HG02840 (cell line): ENCODE results near the gene CDC42.
"Not testable (repeated sequence)": the region's sequence is repeated elsewhere in the genome, so short reads cannot be mapped to it uniquely, and the experiment has no call there.

Source experiments
- ATAC-seq: cut with Tn5 transposase; IDR thresholded peaks from one replicate; pipeline ENCODE4 v1.9.1; 2021; ENCODE audit warnings: mild to moderate bottlenecking, moderate library complexity, moderate number of reproducible peaks; ENCODE audit not compliant: unreplicated experiment, low FRiP score

The CDC42 gene

DNA sequence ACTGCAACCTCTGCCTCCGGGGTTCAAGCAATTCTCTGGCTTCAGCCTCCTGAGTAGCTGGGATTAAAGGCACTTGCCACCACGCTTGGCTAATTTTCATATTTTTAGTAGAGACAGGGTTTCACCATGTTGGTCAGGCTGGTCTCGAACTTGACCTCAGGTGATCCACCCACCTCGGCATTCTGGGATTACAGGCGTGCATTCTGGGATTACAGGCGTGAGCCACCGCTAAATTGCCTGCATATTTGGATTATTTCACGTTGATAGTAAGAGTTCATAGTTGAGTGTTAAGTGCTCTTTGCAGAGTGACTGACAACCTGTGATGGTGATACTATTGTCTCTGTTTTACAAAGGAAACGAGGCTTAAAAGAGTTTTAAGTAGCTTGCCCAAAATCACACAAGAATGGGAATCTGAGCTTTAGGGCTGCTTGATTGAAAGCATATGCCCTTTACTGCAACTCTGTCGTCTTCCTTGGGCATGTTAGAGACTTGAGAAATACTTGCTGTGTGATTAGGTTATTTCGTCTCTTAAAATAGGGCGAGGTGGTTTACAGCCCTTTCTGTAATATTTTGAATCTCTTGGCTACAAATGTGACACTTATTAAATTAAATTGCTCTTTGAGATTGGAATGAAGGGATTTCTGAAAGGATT is 12.4 kb downstream of the CDC42 start:
- no peak for ATAC-seq

- no peak for ATAC-seq
These were observed 19.0 kb downstream of the CDC42 start for GRCh38 chr1:22071511-22071910.

- ATAC-seq, result no peak
These were observed 22.3 kb downstream of the CDC42 start for GRCh38 chr1:22074803-22075202.

DNA sequence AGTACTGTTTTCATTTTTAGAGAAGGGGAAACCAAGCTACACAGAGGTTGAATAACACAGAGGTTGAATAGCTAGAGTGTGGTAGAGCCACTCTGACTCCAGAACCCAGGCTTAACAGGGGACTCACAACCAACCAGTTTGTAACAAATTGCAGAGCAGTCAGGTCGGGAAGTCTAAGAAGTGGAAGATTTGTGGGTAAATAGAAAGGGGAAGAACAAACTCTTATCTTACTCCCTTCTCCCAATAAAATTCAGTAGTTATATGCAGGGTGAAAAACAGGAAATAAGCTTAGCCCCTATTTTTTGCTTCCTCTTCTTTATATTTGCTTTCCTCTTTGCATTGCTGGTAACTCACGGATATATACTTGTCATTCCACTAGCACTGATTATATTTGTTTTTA is 23.2 kb downstream of the CDC42 start:
- no peak for ATAC-seq

GRCh38 chr1:22076346-22076745 is 23.8 kb downstream of the CDC42 start:
- ATAC-seq, result no peak

- ATAC-seq, result no peak
These were observed 25.2 kb downstream of the CDC42 start for GRCh38 chr1:22077728-22078127.

DNA sequence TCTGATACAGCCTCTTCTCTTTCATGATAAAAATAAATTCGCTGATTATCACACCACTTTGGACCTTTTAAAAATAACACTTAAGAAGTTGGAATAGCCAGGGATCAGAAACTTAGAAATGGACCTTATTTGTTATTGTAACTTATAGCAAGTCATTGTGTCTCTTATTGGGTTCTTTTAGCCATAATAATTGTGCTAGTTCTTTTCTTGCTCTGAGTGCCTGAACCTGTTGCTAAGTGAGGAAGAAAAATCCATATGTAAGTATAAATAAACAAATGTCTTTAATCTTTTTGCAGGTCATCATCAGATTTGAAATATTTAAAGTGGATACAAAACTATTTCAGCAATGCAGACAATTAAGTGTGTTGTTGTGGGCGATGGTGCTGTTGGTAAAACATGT is 25.6 kb downstream of the CDC42 start:
- ATAC-seq, result no peak

- ATAC-seq, result no peak
These were observed 27.7 kb downstream of the CDC42 start for GRCh38 chr1:22080191-22080590.

DNA sequence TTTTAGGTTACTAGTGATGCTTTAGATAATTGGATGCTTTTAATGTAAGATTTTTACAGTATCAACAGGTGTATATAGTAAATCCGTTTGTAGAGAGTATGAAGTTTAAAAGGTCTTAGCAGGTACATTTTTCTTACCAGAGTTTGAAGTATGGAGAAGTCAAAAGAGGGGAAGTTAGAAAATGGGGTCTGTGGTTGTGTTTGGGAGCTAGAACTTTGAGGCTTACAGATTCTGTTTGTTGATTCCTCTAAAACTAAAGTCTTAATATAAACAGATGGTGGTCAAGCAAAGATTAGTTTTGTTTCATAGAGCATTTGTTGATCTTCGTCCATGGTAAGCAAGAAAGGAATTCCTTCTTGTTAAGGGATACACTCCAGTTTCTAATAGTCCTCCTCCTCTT is 35.8 kb downstream of the CDC42 start:
- no peak for ATAC-seq

DNA sequence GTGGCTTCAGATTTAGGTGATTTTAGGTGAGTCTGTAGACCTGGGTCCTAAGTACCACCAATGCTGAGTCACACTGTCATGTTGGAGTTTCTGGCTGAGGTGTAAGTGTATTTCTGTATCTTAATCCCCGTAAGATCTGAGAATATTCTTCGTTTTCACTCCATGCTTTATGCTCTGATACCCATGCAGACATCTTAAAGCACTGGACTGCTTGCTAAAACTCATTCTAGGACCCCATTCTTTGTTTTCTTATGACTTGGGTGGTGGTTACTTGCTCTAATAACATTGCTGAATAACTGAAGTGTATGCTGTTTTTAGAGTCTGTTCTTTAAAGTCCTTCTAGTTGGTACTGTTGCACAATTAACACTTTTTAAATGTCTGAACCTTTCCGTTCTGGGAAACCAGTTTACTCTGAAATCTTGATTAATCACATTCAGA is 36.6 kb downstream of the CDC42 start:
- ATAC-seq, result no peak

DNA sequence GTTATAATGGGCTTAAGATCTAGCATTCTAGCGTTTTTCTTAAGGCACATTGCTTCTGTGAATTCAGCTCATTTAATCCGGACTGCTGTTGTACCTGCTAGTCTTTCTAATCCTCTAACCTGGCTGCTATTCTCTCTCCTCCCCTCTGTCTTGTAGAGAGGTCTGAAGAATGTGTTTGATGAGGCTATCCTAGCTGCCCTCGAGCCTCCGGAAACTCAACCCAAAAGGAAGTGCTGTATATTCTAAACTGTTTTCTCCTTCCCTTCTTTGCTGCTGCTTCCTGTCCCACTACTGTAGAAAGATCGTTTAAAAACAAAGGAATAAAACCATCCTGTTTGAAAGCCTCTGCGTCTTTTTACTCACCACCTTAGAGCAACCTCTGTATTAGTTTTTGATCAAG is 37.3 kb downstream of the CDC42 start:
- no peak for ATAC-seq

GRCh38 chr1:22090867-22091266 is 38.4 kb downstream of the CDC42 start:
- ATAC-seq, result no peak

- not testable (repeated sequence) for ATAC-seq
These were observed 39.7 kb downstream of the CDC42 start for GRCh38 chr1:22092026-22092768.

DNA sequence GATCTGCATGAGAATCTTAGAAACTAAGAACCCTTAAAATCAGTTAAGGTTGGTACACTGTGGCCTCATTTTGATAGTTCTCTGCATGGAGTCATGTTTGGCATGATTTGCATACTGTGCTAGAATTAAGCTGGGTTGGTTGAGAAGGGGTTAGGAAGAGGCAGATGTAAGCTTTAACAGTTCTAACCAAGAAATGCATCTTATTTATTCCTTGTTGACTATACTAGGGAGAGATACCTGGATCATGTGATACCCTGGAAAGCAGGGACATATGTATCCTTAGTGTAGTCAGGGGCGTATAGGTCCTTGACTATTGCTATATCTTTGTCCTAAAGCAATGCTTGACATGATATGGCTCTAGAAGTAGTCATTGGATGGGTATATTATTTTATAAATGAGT is 41.0 kb downstream of the CDC42 start:
- no peak for ATAC-seq

DNA sequence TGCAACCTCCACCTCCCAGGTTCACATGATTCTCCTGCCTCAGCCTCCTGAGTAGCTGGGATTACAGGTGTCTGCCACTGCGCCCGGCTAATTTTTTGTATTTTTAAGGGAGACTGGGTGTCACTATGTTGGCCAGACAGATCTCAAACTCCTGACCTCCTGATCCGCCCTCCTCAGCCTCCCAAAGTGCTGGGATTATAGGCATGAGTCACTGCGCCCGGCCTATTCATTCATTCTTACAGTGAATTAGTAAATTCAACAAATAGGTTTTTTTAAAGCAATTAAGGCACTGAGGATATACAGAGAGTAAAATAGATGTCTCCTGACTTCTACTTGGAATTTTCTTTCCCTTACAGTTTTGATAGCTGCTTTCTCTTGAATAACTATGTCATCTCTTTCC is 43.5 kb downstream of the CDC42 start:
- ATAC-seq, result no peak

DNA sequence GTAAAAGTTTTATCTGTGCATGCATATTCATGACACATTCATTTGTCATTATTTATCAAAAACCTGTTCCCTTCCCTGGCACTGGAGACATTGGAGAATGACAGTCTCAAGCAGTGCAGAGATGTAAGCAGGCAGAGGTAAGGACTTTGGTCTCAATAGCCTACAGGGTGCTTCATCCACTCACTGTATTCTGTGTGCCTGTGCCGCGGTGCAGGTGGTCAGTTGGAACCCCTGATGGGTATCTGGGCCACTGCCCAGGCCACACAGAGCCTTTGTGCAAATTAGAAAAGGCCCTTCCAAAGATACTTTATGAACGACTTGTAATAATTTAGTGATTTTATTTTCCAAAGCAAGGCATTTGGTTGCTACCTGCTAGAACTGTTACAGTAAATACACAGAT is 44.0 kb downstream of the CDC42 start:
- ATAC-seq, result no peak

DNA sequence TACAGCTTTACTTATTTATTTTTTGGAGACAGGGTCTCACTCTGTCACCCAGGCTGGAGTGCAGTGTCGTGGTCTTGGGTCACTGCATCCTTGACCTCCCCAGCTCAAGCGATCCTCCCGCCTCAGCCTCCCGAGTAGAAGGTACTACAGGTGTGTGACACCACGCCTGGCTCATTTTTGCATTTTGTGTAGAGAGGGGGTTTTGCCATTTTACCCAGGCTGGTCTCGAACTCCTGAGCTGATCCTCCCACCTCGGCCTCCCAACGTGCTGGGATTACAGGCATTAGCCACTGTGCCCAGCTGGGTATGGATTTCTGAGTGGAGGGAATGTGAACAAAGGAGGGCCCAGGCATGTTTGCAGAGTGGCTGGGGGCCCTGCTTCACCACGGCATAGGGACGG is 46.2 kb downstream of the CDC42 start:
- no peak for ATAC-seq

GRCh38 chr1:22100168-22100567 is 47.7 kb downstream of the CDC42 start:
- no peak for ATAC-seq

DNA sequence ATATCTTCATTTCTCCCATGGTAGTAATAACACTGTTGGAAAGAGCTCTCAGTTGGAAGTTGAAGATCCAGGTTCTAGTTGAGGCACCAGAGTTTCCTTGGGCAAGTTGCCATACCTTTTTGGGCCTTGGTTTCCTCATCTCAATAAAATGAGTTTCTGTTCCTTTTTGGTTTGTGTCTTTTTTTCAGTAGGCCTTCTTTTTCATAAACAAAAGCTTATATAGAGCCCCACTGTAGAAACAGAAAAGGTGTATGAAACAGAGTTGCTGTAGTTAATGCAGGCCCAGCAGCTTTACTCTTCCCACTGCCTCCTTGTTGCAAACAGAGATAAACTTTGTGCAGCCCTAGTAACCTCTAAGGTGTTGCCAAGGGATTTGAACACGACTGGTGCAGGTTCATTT is 48.7 kb downstream of the CDC42 start:
- no peak for ATAC-seq

GRCh38 chr1:22101995-22102394 is 49.5 kb downstream of the CDC42 start:
- no peak for ATAC-seq

GRCh38 chr1:22102746-22103145 is 50.2 kb downstream of the CDC42 start:
- no peak for ATAC-seq

GRCh38 chr1:22104094-22104493 is 51.6 kb downstream of the CDC42 start:
- no peak for ATAC-seq
